HEK293 (cell line): ENCODE results near the gene ZNF883.

ENCODE experiments used
- CTCF ChIA-PET: fragments of 350-600 bp; formaldehyde crosslinking; extraction: SDS; loops from one replicate; lab custom pipeline; 2021; ENCODE audit warnings: antibody characterized with exemption; lab: Yijun Ruan, JAX
- POLR2A ChIA-PET: fragments of 300-600 bp; formaldehyde crosslinking; extraction: SDS; loops from one replicate; lab custom pipeline; 2020; ENCODE audit warnings: antibody characterized with exemption, inconsistent platforms; lab: Yijun Ruan, JAX
- H3K27ac ChIP-seq: fragments of 200-500 bp; sonication (Bioruptor generic); 2 replicates; pipeline ENCODE4 v1.5.1; 2014; ENCODE audit warnings: low read depth, low read length, control low read depth, inconsistent platforms; ENCODE audit errors: extremely low read depth
- H3K36me3 ChIP-seq, 2 experiments: fragments of 200-500 bp in 1 of 2; sonication (Bioruptor generic) in 1 of 2; 1 replicate in 1 of 2; 2 replicates in 1 of 2; pipeline ENCODE4 v1.5.1; 2014 to 2017; ENCODE audit warnings: inconsistent platforms in 2 of 2, low read length in 2 of 2; ENCODE audit not compliant: control insufficient read depth in 2 of 2, insufficient read depth in 1 of 2
- H3K4me1 ChIP-seq: fragments of 200-500 bp; sonication (Bioruptor generic); 2 replicates; pipeline ENCODE4 v1.5.1; 2014; ENCODE audit warnings: mild to moderate bottlenecking, low read length, inconsistent platforms; ENCODE audit not compliant: control insufficient read depth, insufficient read depth
- H3K4me3 ChIP-seq: 2 replicates; pipeline ENCODE4 v1.5.1; 2011; ENCODE audit warnings: low read depth, mild to moderate bottlenecking, control low read depth, low read length, moderate library complexity
- H3K9me3 ChIP-seq: fragments of 200-500 bp; sonication (Bioruptor generic); 2 replicates; pipeline ENCODE4 v1.5.1; 2014; ENCODE audit warnings: low read depth, low read length, inconsistent platforms; ENCODE audit not compliant: control insufficient read depth, insufficient read depth
- KLF7 ChIP-seq: fragments of 450-650 bp; formaldehyde crosslinking; IDR thresholded peaks from 2 replicates; pipeline ENCODE4 v1.5.1; 2016; ENCODE audit warnings: missing biosample characterization, missing genetic modification characterization, borderline replicate concordance
- SETDB1 ChIP-seq: IDR thresholded peaks from one replicate; pipeline ENCODE4 v1.6.1; 2017; ENCODE audit warnings: mild to moderate bottlenecking, low read length, moderate library complexity, mixed read lengths; ENCODE audit not compliant: insufficient read length
- SP7 ChIP-seq: fragments of 450-650 bp; formaldehyde crosslinking; IDR thresholded peaks from 2 replicates; pipeline ENCODE4 v1.5.1; 2016; ENCODE audit warnings: missing biosample characterization, missing genetic modification characterization
- YY1 ChIP-seq: fragments of 450-650 bp; formaldehyde crosslinking; IDR thresholded peaks from 2 replicates; pipeline ENCODE4 v1.5.1; 2018; ENCODE audit warnings: missing biosample characterization, missing genetic modification characterization
- ZNF112 ChIP-seq: fragments of 450-650 bp; formaldehyde crosslinking; IDR thresholded peaks from 2 replicates; pipeline ENCODE4 v1.5.0; 2017; ENCODE audit warnings: missing biosample characterization, missing genetic modification characterization
- ZNF16 ChIP-seq: fragments of 450-650 bp; formaldehyde crosslinking; IDR thresholded peaks from 2 replicates; pipeline ENCODE4 v1.5.1; 2016; ENCODE audit warnings: low read depth, missing biosample characterization, missing genetic modification characterization
- ZNF23 ChIP-seq: fragments of 450-650 bp; formaldehyde crosslinking; IDR thresholded peaks from 2 replicates; pipeline ENCODE4 v1.5.1; 2016; ENCODE audit warnings: missing biosample characterization, missing genetic modification characterization, borderline replicate concordance
- ZNF239 ChIP-seq: fragments of 450-650 bp; formaldehyde crosslinking; IDR thresholded peaks from 2 replicates; pipeline ENCODE4 v1.5.1; 2016; ENCODE audit warnings: missing biosample characterization, missing genetic modification characterization
- ZNF335 ChIP-seq: fragments of 450-650 bp; formaldehyde crosslinking; conservative IDR thresholded peaks from 2 replicates; pipeline ENCODE4 v1.5.1; 2016; ENCODE audit warnings: missing biosample characterization, missing genetic modification characterization
- ZNF341 ChIP-seq: fragments of 450-650 bp; formaldehyde crosslinking; IDR thresholded peaks from 2 replicates; pipeline ENCODE4; 2016; ENCODE audit warnings: low read depth, missing biosample characterization, missing genetic modification characterization
- ZNF558 ChIP-seq: fragments of 450-650 bp; formaldehyde crosslinking; IDR thresholded peaks from 2 replicates; pipeline ENCODE4 v1.5.1; 2016; ENCODE audit warnings: missing biosample characterization, missing genetic modification characterization
- ZNF585B ChIP-seq: fragments of 450-650 bp; formaldehyde crosslinking; IDR thresholded peaks from 2 replicates; pipeline ENCODE4 v1.5.1; 2016; ENCODE audit warnings: missing biosample characterization, missing genetic modification characterization
- ZNF654 ChIP-seq: fragments of 450-650 bp; formaldehyde crosslinking; IDR thresholded peaks from 2 replicates; pipeline ENCODE4 v1.5.1; 2016; ENCODE audit warnings: low read depth, missing biosample characterization, missing genetic modification characterization
- ZNF791 ChIP-seq: fragments of 450-650 bp; formaldehyde crosslinking; IDR thresholded peaks from 2 replicates; pipeline ENCODE4 v1.5.1; 2016; ENCODE audit warnings: missing biosample characterization, missing genetic modification characterization
- TF ChIP-seq, protein P1 (sequence below): fragments of 450-650 bp; formaldehyde crosslinking; IDR thresholded peaks from 2 replicates; pipeline ENCODE4 v1.5.1; 2016; ENCODE audit warnings: missing biosample characterization, missing genetic modification characterization
- TF ChIP-seq, protein P2 (sequence below): fragments of 450-650 bp; formaldehyde crosslinking; IDR thresholded peaks from 2 replicates; pipeline ENCODE4 v1.5.1; 2017; ENCODE audit warnings: missing biosample characterization, mild to moderate bottlenecking, missing genetic modification characterization, moderate library complexity

ZNF883 gene

DNA sequence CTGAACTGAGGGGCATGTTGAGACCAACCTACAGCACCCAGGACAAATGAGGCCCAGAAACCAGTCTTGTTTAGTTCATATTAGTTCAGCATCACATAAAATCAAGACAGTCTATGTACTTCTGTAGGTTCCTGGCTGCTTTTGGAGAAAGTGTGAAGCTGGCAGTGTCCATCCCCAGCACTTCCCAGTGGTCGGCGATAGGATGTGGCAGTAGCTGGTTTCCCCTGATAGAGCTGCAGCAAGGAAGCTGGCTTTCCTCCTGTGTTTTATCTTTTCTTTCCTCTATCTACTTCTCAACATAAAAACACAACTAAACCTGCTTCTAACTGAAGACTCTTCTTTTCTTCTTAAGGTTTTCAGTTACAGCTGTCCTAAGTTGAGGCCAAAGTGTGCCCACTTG, 78.3 kb downstream of the ZNF883 start:
- Histone ChIP-seq H3K27ac (no peak overlapping the region), H3K36me3 (no peaks in the 10 kb centered on the region), H3K9me3 (no peaks in the 10 kb centered on the region), H3K4me3 (no peak overlapping the region), H3K4me1 (no peaks in the 10 kb centered on the region)
- no peak for TF ChIP-seq ZNF585B
- TF ChIP-seq SP7 (tag by site-specific recombination) = no peak
- no peak for TF ChIP-seq ZNF791 (tag by site-specific recombination)
- no peak for TF ChIP-seq YY1
- TF ChIP-seq ZNF23 (tag by site-specific recombination) = no peak
- no peak for TF ChIP-seq ZNF558 (tag by site-specific recombination)
- no peak for TF ChIP-seq ZNF239 (tag by site-specific recombination)
- ChIA-PET POLR2A (no interaction called here), CTCF (interaction anchor here (1.5 to 1.8 kb wide), 4 partner anchors 8 to 179 kb away, joined by 3 to 7 read pairs (median 6); no protein-coding TSS in a partner anchor)

DNA sequence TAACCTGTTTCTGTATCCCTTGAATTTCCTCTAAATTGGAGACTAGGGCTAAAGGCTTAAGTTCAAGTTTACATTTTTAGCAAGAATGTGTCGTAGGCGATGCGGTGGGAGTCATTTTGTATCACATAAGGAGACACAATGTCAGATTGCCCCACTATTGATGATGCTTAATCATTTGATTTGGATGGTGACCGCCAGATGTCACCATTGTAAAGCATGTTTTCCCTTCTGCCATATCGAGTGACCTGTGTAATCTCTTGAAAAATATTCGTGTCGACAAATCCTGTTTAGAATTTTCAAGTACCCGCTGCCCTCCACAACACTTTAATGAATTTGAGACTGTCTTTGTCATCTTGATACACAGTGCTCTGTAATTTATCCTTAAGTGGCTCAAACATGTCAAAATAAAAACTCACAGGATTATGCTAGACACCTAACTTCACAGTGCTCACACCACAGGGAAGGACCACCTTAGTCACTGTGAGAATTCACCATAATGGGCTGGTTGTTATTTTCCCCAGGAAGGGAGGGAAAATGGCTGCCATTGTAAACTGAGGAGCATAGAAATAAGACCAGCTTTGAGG, 86.8 kb downstream of the ZNF883 start:
- no peak overlapping the region for H3K27ac ChIP-seq
- POLR2A ChIA-PET = no interaction called here
- H3K4me3 ChIP-seq = no peak overlapping the region
- TF ChIP-seq ZNF341 (no peak), ZNF654 (tag by site-specific recombination) (peak; percentile 52), ZNF335 (tag by site-specific recombination) (peak; percentile 92), SETDB1 (peak; percentile 36), ZNF558 (tag by site-specific recombination) (0 out of 2 replicates have a peak, but pooled peaks have one; percentile 44), ZNF112 (tag by site-specific recombination) (no peak)
- H3K36me3 ChIP-seq = no peaks in the 10 kb centered on the region
- no peaks in the 10 kb centered on the region for H3K4me1 ChIP-seq
- no peaks in the 10 kb centered on the region for H3K9me3 ChIP-seq
- CTCF ChIA-PET = interaction anchor here (0.7 to 2.1 kb wide), 12 partner anchors 9 to 733 kb away, joined by 3 to 9 read pairs (median 4); no protein-coding TSS in a partner anchor

DNA sequence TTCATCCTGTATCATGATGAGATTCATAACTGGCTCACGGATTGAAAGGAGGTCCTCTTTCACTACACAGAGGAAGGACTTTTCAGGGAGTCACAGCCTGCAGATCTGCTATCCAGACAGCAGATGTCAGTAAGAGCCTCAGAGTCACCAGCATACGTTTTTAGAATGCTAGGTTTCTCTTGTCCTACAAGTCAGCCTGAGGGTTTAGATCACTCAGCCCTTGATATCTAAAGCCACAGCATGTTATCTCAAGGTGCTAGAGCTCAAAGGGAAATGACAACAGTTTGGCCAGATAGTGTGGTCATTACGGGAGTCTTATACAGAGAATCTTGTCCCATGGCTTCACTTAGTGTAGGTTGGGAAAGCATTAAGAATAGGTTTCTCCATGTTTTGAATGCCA, 90.4 kb downstream of the ZNF883 start:
- ChIA-PET POLR2A (no interaction called here), CTCF (interaction anchor here (0.7 to 4.2 kb wide), 11 partner anchors 10 to 228 kb away, joined by 3 to 32 read pairs (median 4); partner anchors contain the start of gene ZFP37)
- TF ChIP-seq SETDB1 = no peak
- TF ChIP-seq, protein P1, sequence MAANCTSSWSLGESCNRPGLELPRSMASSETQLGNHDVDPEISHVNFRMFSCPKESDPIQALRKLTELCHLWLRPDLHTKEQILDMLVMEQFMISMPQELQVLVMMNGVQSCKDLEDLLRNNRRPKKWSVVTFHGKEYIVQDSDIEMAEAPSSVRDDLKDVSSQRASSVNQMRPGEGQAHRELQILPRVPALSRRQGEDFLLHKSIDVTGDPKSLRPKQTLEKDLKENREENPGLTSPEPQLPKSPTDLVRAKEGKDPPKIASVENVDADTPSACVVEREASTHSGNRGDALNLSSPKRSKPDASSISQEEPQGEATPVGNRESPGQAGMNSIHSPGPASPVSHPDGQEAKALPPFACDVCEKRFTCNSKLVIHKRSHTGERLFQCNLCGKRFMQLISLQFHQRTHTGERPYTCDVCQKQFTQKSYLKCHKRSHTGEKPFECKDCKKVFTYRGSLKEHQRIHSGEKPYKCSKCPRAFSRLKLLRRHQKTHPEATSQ = no peak
- peak; percentile 42 for TF ChIP-seq ZNF654 (tag by site-specific recombination)
- TF ChIP-seq, protein P2, sequence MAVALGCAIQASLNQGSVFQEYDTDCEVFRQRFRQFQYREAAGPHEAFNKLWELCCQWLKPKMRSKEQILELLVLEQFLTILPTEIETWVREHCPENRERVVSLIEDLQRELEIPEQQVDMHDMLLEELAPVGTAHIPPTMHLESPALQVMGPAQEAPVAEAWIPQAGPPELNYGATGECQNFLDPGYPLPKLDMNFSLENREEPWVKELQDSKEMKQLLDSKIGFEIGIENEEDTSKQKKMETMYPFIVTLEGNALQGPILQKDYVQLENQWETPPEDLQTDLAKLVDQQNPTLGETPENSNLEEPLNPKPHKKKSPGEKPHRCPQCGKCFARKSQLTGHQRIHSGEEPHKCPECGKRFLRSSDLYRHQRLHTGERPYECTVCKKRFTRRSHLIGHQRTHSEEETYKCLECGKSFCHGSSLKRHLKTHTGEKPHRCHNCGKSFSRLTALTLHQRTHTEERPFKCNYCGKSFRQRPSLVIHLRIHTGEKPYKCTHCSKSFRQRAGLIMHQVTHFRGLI (tag by site-specific recombination) = no peak
- Histone ChIP-seq H3K4me3 (no peak overlapping the region), H3K9me3 (no peaks in the 10 kb centered on the region), H3K27ac (no peak overlapping the region), H3K36me3 (no peaks in the 10 kb centered on the region), H3K4me1 (no peaks in the 10 kb centered on the region)

DNA sequence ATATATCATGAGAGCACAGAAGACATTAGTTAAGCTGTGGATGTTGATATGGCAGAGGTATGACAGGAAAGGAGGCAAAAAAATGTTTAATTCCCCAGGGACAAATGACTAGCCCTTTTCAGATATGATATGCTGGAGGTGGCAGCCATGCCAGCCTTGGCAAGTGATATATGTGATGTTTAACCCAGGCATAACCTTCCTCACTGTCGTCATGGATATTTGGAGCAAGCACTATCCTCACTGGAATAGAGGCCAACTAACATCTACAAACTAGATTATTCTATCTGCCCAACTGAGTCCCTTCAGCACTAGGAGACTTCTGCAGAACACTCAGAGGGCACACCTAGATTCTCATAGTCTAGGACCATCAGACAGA, 94.0 kb downstream of the ZNF883 start:
- Histone ChIP-seq H3K27ac (no peak overlapping the region), H3K36me3 (no peaks in the 10 kb centered on the region), H3K9me3 (no peaks in the 10 kb centered on the region), H3K4me3 (no peak overlapping the region), H3K4me1 (peaks cover 2% of the 10 kb centered on the region; the same call in 1 of the 2 replicates)
- ChIA-PET POLR2A (no interaction called here), CTCF (interaction anchor here (1.6 to 7.7 kb wide), 2 partner anchors 15 to 194 kb away, joined by 4 to 47 read pairs; no protein-coding TSS in a partner anchor)
- TF ChIP-seq ZNF16 (tag by site-specific recombination) (no peak), KLF7 (no peak)
- TF ChIP-seq, all 188 proteins: peak for 0
